ENCODE results near the gene ZBTB8OS.

GRCh38 chr1:32618673-32619221, 31.6 kb downstream of the ZBTB8OS start:
- no peak for TF ChIP-seq CTCF (IDR thresholded peaks at IDR 0.05; ENCODE audit: insufficient read depth, low read length)
- no peak for TF ChIP-seq SPI1 (IDR thresholded peaks at IDR 0.05; ENCODE audit: borderline replicate concordance, low read depth)
- no peak for TF ChIP-seq POLR2AphosphoS5 (IDR thresholded peaks at IDR 0.05; ENCODE audit: low read depth)
- no peak for TF ChIP-seq REST (IDR thresholded peaks at IDR 0.05; ENCODE audit: insufficient replicate concordance, low read depth)
- TF ChIP-seq GABPA (IDR thresholded peaks at IDR 0.05; ENCODE audit: low read depth) = no peak

All from HL-60 (cell line).